IMR-90 (cell line): Measurements from ENCODE around the gene ATP5ME.

Experiments used
- FOS ChIP-seq: fragments of 150-350 bp; IDR thresholded peaks from 2 replicates; pipeline ENCODE4 v1.6.1; 2016; ENCODE audit warnings: low read depth, low read length
- MAFK ChIP-seq: IDR thresholded peaks from 2 replicates; pipeline ENCODE4 v1.6.1; 2012; ENCODE audit warnings: low read depth, low read length, improper control_type of control experiment
- POLR2A ChIP-seq: IDR thresholded peaks from 2 replicates; pipeline ENCODE4 v1.6.1; 2012; ENCODE audit warnings: mild to moderate bottlenecking, low read depth, low read length
- RAD21 ChIP-seq: IDR thresholded peaks from 2 replicates; pipeline ENCODE4 v1.6.1; 2012; ENCODE audit warnings: low read length, improper control_type of control experiment
- RCOR1 ChIP-seq: IDR thresholded peaks from 2 replicates; pipeline ENCODE4 v1.6.1; 2012; ENCODE audit warnings: mild to moderate bottlenecking, low read length, improper control_type of control experiment; ENCODE audit not compliant: insufficient replicate concordance
- SMC3 ChIP-seq: fragments of 150-350 bp; IDR thresholded peaks from 2 replicates; pipeline ENCODE4 v1.6.1; 2016; ENCODE audit warnings: low read depth, mild to moderate bottlenecking, antibody characterized with exemption, low read length, moderate library complexity
- TF ChIP-seq, protein P1 (sequence below): conservative IDR thresholded peaks from 2 replicates; pipeline ENCODE4 v1.5.1; 2012; ENCODE audit warnings: mild to moderate bottlenecking, low read depth, low read length, improper control_type of control experiment
- TF ChIP-seq, protein P2 (sequence below): fragments of 150-350 bp; IDR thresholded peaks from 2 replicates; pipeline ENCODE4 v1.6.1; 2017; ENCODE audit warnings: mild to moderate bottlenecking, antibody characterized with exemption, low read length, low read depth

DNA sequence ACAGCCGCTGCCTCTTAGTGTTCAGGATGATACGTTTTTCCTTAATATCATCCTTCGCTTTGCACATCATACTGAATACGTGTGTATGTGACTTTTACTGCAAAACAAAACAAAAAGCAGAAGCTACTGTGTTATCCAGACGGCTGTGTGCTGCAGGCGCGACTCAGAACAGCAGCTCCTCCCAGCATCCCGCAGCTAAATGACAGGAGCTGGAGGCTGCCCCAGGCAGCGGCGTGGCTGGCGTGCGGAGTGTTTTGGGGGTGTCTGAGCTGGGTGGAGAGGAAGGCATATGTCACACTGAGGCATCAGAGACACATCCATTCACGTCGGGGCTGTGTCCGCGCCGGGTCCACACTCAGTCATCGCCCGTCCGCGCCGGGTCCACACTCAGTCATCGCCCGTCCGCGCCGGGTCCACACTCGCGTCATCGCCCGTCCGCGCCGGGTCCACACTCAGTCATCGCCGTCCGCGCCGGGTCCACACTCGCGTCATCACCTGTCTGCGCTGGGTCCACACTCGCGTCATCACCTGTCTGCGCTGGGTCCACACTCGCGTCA lies 48.2 kb upstream of the ATP5ME start:
- TF ChIP-seq, protein P1, sequence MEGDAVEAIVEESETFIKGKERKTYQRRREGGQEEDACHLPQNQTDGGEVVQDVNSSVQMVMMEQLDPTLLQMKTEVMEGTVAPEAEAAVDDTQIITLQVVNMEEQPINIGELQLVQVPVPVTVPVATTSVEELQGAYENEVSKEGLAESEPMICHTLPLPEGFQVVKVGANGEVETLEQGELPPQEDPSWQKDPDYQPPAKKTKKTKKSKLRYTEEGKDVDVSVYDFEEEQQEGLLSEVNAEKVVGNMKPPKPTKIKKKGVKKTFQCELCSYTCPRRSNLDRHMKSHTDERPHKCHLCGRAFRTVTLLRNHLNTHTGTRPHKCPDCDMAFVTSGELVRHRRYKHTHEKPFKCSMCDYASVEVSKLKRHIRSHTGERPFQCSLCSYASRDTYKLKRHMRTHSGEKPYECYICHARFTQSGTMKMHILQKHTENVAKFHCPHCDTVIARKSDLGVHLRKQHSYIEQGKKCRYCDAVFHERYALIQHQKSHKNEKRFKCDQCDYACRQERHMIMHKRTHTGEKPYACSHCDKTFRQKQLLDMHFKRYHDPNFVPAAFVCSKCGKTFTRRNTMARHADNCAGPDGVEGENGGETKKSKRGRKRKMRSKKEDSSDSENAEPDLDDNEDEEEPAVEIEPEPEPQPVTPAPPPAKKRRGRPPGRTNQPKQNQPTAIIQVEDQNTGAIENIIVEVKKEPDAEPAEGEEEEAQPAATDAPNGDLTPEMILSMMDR: no peak
- TF ChIP-seq FOS (no peak), POLR2A (no peak), RAD21 (no peak), SMC3 (no peak), RCOR1 (no peak), MAFK (no peak)
- TF ChIP-seq, protein P2, sequence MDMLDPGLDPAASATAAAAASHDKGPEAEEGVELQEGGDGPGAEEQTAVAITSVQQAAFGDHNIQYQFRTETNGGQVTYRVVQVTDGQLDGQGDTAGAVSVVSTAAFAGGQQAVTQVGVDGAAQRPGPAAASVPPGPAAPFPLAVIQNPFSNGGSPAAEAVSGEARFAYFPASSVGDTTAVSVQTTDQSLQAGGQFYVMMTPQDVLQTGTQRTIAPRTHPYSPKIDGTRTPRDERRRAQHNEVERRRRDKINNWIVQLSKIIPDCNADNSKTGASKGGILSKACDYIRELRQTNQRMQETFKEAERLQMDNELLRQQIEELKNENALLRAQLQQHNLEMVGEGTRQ: no peak
